HepG2 (cell line): ENCODE measurements around the gene MED25. TPM values are rescaled to one million over a fixed set of nuclear protein-coding genes. Genes with fewer than 3 reads are reported as not detected.

ENCODE experiments used
- ATAC-seq: fragments of 200-7000 bp; cut with Tn5 transposase; 3 replicates; pipeline ENCODE4 v1.9.1; 2020; ENCODE audit warnings: mild to moderate bottlenecking, moderate library complexity
- BruUV-seq: library from RNA; stranded (reverse); fragments of 400-500 nt; replicated peaks from 2 replicates; lab custom pipeline; 2021; lab: Mats Ljungman, UMichigan
- CTCF ChIA-PET: fragments of 300-600 bp; formaldehyde crosslinking; extraction: SDS; loops from one replicate; lab custom pipeline; 2021; ENCODE audit warnings: low total read pairs, inconsistent platforms, low intra/inter-chr PET ratio; lab: Yijun Ruan, JAX
- POLR2A ChIA-PET: fragments of 350-600 bp; sonication (Branson Sonifier 250); formaldehyde crosslinking; loops from one replicate; lab custom pipeline; 2020; ENCODE audit warnings: antibody characterized with exemption, inconsistent platforms; lab: Yijun Ruan, JAX
- DNase-seq: peaks from one replicate; pipeline ENCODE4 v3.0.0-alpha.2; 2015; ENCODE audit warnings: low spot score
- FAIRE-seq: peaks from 3 replicates; lab custom pipeline; 2011; peaks lifted over from hg19 to GRCh38; lab: Jason Lieb, UNC
- H2AFZ ChIP-seq: one replicate; pipeline ENCODE4 v1.6.1; 2011; ENCODE audit warnings: low read length, inconsistent platforms
- H3K27ac ChIP-seq: fragments of 300-600 bp; 3 replicates; pipeline ENCODE4 v1.8.0; 2011; ENCODE audit warnings: mixed run types, mild to moderate bottlenecking, mixed read lengths, low read length, inconsistent platforms; ENCODE audit not compliant: insufficient read depth; ENCODE audit errors: extremely low read length
- H3K27me3 ChIP-seq, 2 experiments: fragments of 200-600 bp in 1 of 2; 2 replicates in 1 of 2; 3 replicates in 1 of 2; pipeline versions ENCODE4 v1.6.0 to v1.8.0; 2011; ENCODE audit warnings: low read length in 2 of 2, mild to moderate bottlenecking in 2 of 2, moderate library complexity in 2 of 2, inconsistent platforms in 1 of 2; ENCODE audit not compliant: insufficient read depth in 2 of 2, control insufficient read depth in 1 of 2
- H3K36me3 ChIP-seq, 2 experiments: fragments of 200-600 bp in 1 of 2; replicated peaks in 1 of 2; 2 replicates in 1 of 2; 3 replicates in 1 of 2; pipeline versions ENCODE4 v1.5.1 to v1.8.0; 2011; ENCODE audit warnings: low read length in 2 of 2, inconsistent platforms in 1 of 2; ENCODE audit not compliant: insufficient read depth in 2 of 2, control insufficient read depth in 1 of 2
- H3K4me1 ChIP-seq: 2 replicates; pipeline ENCODE4 v1.5.1; 2012; ENCODE audit warnings: low read length, inconsistent platforms; ENCODE audit not compliant: insufficient read depth
- H3K4me2 ChIP-seq: 2 replicates; pipeline ENCODE4 v1.6.0; 2011; ENCODE audit warnings: low read depth, low read length, inconsistent platforms
- H3K4me3 ChIP-seq, 3 experiments: fragments of 200-600 bp in 1 of 3; sonication (generic), shearing (Covaris generic) in 1 of 3; replicated peaks in 1 of 3; 2 replicates each; pipeline ENCODE4 v1.5.1; 2011 to 2016; ENCODE audit warnings: low read length in 3 of 3, inconsistent platforms in 2 of 3, low read depth in 2 of 3, mild to moderate bottlenecking in 2 of 3, control low read depth in 1 of 3, mixed read lengths in 1 of 3; ENCODE audit not compliant: insufficient read depth in 1 of 3
- H3K79me2 ChIP-seq: one replicate; pipeline ENCODE4 v1.6.1; 2011; ENCODE audit warnings: low read length, inconsistent platforms; ENCODE audit not compliant: insufficient read depth
- H3K9ac ChIP-seq: 2 replicates; pipeline ENCODE4 v1.6.0; 2011; ENCODE audit warnings: mild to moderate bottlenecking, low read depth, low read length, inconsistent platforms; ENCODE audit not compliant: insufficient read depth
- H3K9me3 ChIP-seq: 2 replicates; pipeline ENCODE4 v1.5.1; 2012; ENCODE audit warnings: mild to moderate bottlenecking, low read length
- H4K20me1 ChIP-seq: 2 replicates; pipeline ENCODE4 v1.6.0; 2011; ENCODE audit warnings: inconsistent platforms, mild to moderate bottlenecking, low read length, moderate library complexity; ENCODE audit not compliant: insufficient read depth
- CBX2 ChIP-seq, 2 experiments: fragments of 200-600 bp in 1 of 2; sonication (generic); formaldehyde crosslinking in 1 of 2; IDR thresholded peaks; 2 replicates each; pipeline versions ENCODE4 v1.7.0 to v1.8.1; 2018 to 2022; ENCODE audit warnings: low read depth in 2 of 2, low read length in 1 of 2, mild to moderate bottlenecking in 1 of 2, missing genetic modification reagents in 1 of 2
- GATA4 ChIP-seq: sonication (generic); IDR thresholded peaks from 2 replicates; pipeline ENCODE4 v1.6.1; 2016; ENCODE audit warnings: antibody characterized with exemption, low read depth, borderline replicate concordance
- NR2F2 ChIP-seq: IDR thresholded peaks from 2 replicates; pipeline ENCODE4 v1.6.1; 2012; ENCODE audit warnings: low read depth, inconsistent platforms, borderline replicate concordance
- PATZ1 ChIP-seq: sonication (generic); formaldehyde crosslinking; IDR thresholded peaks from 2 replicates; pipeline ENCODE4 v1.4.0; 2020; ENCODE audit warnings: missing genetic modification reagents
- RERE ChIP-seq: IDR thresholded peaks from 2 replicates; pipeline ENCODE4 v1.6.1; 2016; ENCODE audit warnings: low read depth, missing genetic modification reagents, missing compliant biosample characterization
- REST ChIP-seq, 2 experiments: IDR thresholded peaks; 2 replicates each; pipeline ENCODE4 v1.6.1; 2011 to 2012; ENCODE audit warnings: low read length in 2 of 2, borderline replicate concordance in 1 of 2, low read depth in 1 of 2, mild to moderate bottlenecking in 1 of 2, moderate library complexity in 1 of 2
- ZBTB44 ChIP-seq: sonication (generic); formaldehyde crosslinking; IDR thresholded peaks from 2 replicates; pipeline ENCODE4 v1.4.0; 2020; ENCODE audit warnings: missing genetic modification reagents
- ZNF580 ChIP-seq: IDR thresholded peaks from 2 replicates; pipeline ENCODE4 v1.6.1; 2016; ENCODE audit warnings: low read depth, borderline replicate concordance
- WGBS: methylation state at CpG from one replicate; pipeline ENCODE4 v1.1.6; 2017; ENCODE audit warnings: low lambda C conversion rate; 5-methylcytosine and 5-hydroxymethylcytosine counted together
- in situ Hi-C: cut with HindIII; loops from 2 replicates; pipeline ENCODE4 v1.10.0; 2017; ENCODE audit warnings: low pct_unique_long_range_greater_than_20kb; ENCODE audit not compliant: extremely low pct_ligation_motif_present
- intact Hi-C: fragments of 100-400 bp; cut with micrococcal nuclease; formaldehyde crosslinking; loops from one replicate; pipeline ENCODE4 v1.10.0; 2022; ENCODE audit not compliant: unreplicated experiment
- polyA plus RNA-seq, 8 experiments: library from polyadenylated mRNA; depleted of rRNA in 3 of 8; stranded (reverse) in 7 of 8; unstranded in 1 of 8; fragments of >200 nt; fragmentation: Illumina TruSeq in 4 of 8; extraction: Trizol in 4 of 8; gene quantifications; 2 replicates each; pipeline versions ENCODE4 v1.2.1 to v1.2.3, GENCODE V29; 2011 to 2016; ENCODE audit warnings: low read depth in 4 of 8, missing spikeins in 1 of 8, mixed read lengths in 1 of 8; ENCODE audit not compliant: insufficient read depth in 1 of 8
- total RNA-seq, 5 experiments: library from RNA; depleted of rRNA; stranded (reverse); fragments of >200 nt; fragmentation: Illumina TruSeq; extraction: Trizol; gene quantifications; 2 replicates each; pipeline ENCODE4 v1.2.3, GENCODE V29; 2016; ENCODE audit warnings: low read depth in 1 of 5

The MED25 gene
- total and polyA plus RNA-seq, 2 of the 13 experiments (the other 11 are each of a cell fraction or from before 2014, with no cell fraction given): 11.1 to 15.1 TPM

GRCh38 chr19:49779731-49780555, 38.1 kb upstream of the MED25 start:
- H3K9ac ChIP-seq: no peak overlapping the region
- POLR2A ChIA-PET: interaction anchor here (1.0 kb wide), 1 partner anchor 14 kb away, joined by 3 read pairs; no protein-coding TSS in a partner anchor
- TF ChIP-seq CBX2 (IDR thresholded peaks at IDR 0.05; ENCODE audit: low read depth, low read length) (no peak), CBX2 (CRISPR knock-in tag; IDR thresholded peaks at IDR 0.05; ENCODE audit: low read depth) (no peak), PATZ1 (CRISPR knock-in tag) (no peak), REST (IDR thresholded peaks at IDR 0.05; ENCODE audit: borderline replicate concordance in 1 of 2, low read depth in 1 of 2, low read length in 2 of 2) (no peak), NR2F2 (no peak), ZBTB44 (no peak), GATA4 (no peak), RERE (CRISPR knock-in tag) (no peak), ZNF580 (CRISPR knock-in tag) (no peak)

More at GRCh38 chr19:49779731-49780555, 38.1 kb upstream of the MED25 start:
- Histone ChIP-seq H3K4me3 (no peak overlapping the region), H3K9me3 (no peaks in the 10 kb centered on the region), H4K20me1 (no peaks in the 10 kb centered on the region), H3K4me1 (peaks cover 17% of the 10 kb centered on the region), H3K79me2 (no peaks in the 10 kb centered on the region), H3K36me3 (peaks cover 9 to 13% of the 10 kb centered on the region in 2 experiments; a peak in 4 of 5 replicates), H3K27ac (no peak overlapping the region), H3K4me2 (no peak overlapping the region), H2AFZ (no peak overlapping the region), H3K27me3 (no peaks in the 10 kb centered on the region)
- DNase-seq: no peak
- intact Hi-C loops (no loop called here), in situ Hi-C loops (no loop called here)
- no TSS peak for BruUV-seq
- CTCF ChIA-PET: no interaction called here
- FAIRE-seq: no peak
- ATAC-seq: no peak
- 91% methylated on average over 11 of the region's 11 CpGs for WGBS
